GM23338 (cell line): Measurements from ENCODE around the gene TRIB2. TPM values are rescaled to one million over a fixed set of nuclear protein-coding genes. Genes with fewer than 3 reads are reported as not detected.

Source experiments
- ATAC-seq: fragments of 200-7000 bp; cut with Tn5 transposase; 3 replicates; pipeline ENCODE4 v1.9.1; 2020
- DNase-seq: peaks from one replicate; pipeline ENCODE4 v3.0.0-alpha.2; 2015; ENCODE audit warnings: low spot score
- H2AFZ ChIP-seq: fragments of 200-600 bp; sonication (generic); 2 replicates; pipeline ENCODE4 v1.8.0; 2016; ENCODE audit warnings: antibody characterized with exemption, mild to moderate bottlenecking, moderate library complexity
- H3F3A ChIP-seq: fragments of 200-600 bp; sonication (generic); replicated peaks from 2 replicates; pipeline ENCODE4 v1.8.0; 2017; ENCODE audit warnings: antibody characterized with exemption, mixed run types, low read depth
- H3K27ac ChIP-seq: fragments of 200-600 bp; sonication (generic); 2 replicates; pipeline ENCODE4 v1.6.1; 2016; ENCODE audit warnings: low read depth
- H3K27me3 ChIP-seq: fragments of 200-600 bp; sonication (generic); 2 replicates; pipeline ENCODE4 v1.8.0; 2016; ENCODE audit warnings: mild to moderate bottlenecking, mixed run types, moderate library complexity; ENCODE audit not compliant: insufficient read depth
- H3K36me3 ChIP-seq: fragments of 200-600 bp; sonication (generic); 2 replicates; pipeline ENCODE4 v1.8.0; 2016; ENCODE audit warnings: mild to moderate bottlenecking; ENCODE audit not compliant: insufficient read depth
- H3K4me1 ChIP-seq: fragments of 200-600 bp; sonication (generic); 2 replicates; pipeline ENCODE4 v1.8.0; 2016; ENCODE audit warnings: mild to moderate bottlenecking, moderate library complexity; ENCODE audit not compliant: insufficient read depth
- H3K4me2 ChIP-seq: fragments of 200-600 bp; sonication (generic); 2 replicates; pipeline ENCODE4 v1.7.1; 2017; ENCODE audit warnings: mixed run types
- H3K4me3 ChIP-seq: fragments of 200-600 bp; sonication (generic); 2 replicates; pipeline ENCODE4 v1.6.1; 2016; ENCODE audit warnings: mixed run types
- H3K79me2 ChIP-seq: fragments of 200-600 bp; sonication (generic); replicated peaks from 2 replicates; pipeline ENCODE4 v1.8.0; 2017; ENCODE audit warnings: mild to moderate bottlenecking; ENCODE audit not compliant: insufficient read depth
- H3K9me2 ChIP-seq: fragments of 200-600 bp; sonication (generic); 2 replicates; pipeline ENCODE4 v1.8.0; 2017; ENCODE audit not compliant: insufficient read depth
- H4K20me1 ChIP-seq: fragments of 200-600 bp; sonication (generic); replicated peaks from 2 replicates; pipeline ENCODE4 v1.8.0; 2017; ENCODE audit warnings: mild to moderate bottlenecking; ENCODE audit not compliant: insufficient read depth
- H3K27ac Mint-ChIP-seq: 2 replicates; pipeline ENCODE4 v1.8.0; 2020; ENCODE audit warnings: inconsistent platforms, mild to moderate bottlenecking, moderate library complexity, mixed read lengths
- H3K27me3 Mint-ChIP-seq: 3 replicates; pipeline ENCODE4 v1.8.0; 2022; ENCODE audit warnings: low read depth, mild to moderate bottlenecking, moderate library complexity, mixed read lengths, inconsistent platforms; ENCODE audit not compliant: insufficient read depth, poor library complexity
- H3K36me3 Mint-ChIP-seq: 3 replicates; pipeline ENCODE4 v1.8.0; 2021; ENCODE audit warnings: low read depth, mild to moderate bottlenecking, inconsistent platforms, moderate library complexity, mixed read lengths
- H3K4me1 Mint-ChIP-seq: 3 replicates; pipeline ENCODE4 v1.8.0; 2020; ENCODE audit warnings: mild to moderate bottlenecking, inconsistent platforms, mixed read lengths
- H3K4me3 Mint-ChIP-seq: 3 replicates; pipeline ENCODE4 v1.8.0; 2021; ENCODE audit warnings: moderate library complexity, mild to moderate bottlenecking, inconsistent platforms, mixed read lengths
- H3K9me3 Mint-ChIP-seq: 3 replicates; pipeline ENCODE4 v1.8.0; 2020; ENCODE audit warnings: moderate library complexity, mild to moderate bottlenecking, inconsistent platforms, mixed read lengths
- CREB1 ChIP-seq: fragments of 250-450 bp; sonication (Bioruptor Pico); IDR thresholded peaks from 2 replicates; pipeline ENCODE4 v1.5.0; 2020; ENCODE audit warnings: low read depth, mild to moderate bottlenecking, moderate library complexity
- CTCF ChIP-seq, 2 experiments: fragments of 200-600 bp in 1 of 2; sonication (generic) in 1 of 2; conservative IDR thresholded peaks; 2 replicates each; pipeline versions ENCODE4 v1.5.1 to v1.6.1; 2016 to 2017; ENCODE audit warnings: antibody characterized with exemption in 2 of 2, low read depth in 2 of 2, mild to moderate bottlenecking in 2 of 2, moderate library complexity in 1 of 2
- EZH2 ChIP-seq: fragments of 200-600 bp; sonication (generic); IDR thresholded peaks from one replicate; pipeline ENCODE4 v1.8.0; 2017; ENCODE audit warnings: antibody characterized with exemption, mild to moderate bottlenecking, low read depth; ENCODE audit not compliant: unreplicated experiment
- JUNB ChIP-seq: IDR thresholded peaks from one replicate; pipeline ENCODE4 v1.6.1; 2016; ENCODE audit warnings: antibody characterized with exemption; ENCODE audit not compliant: unreplicated experiment
- NANOG ChIP-seq: IDR thresholded peaks from 2 replicates; pipeline ENCODE4 v1.6.1; 2016; ENCODE audit warnings: antibody characterized with exemption, borderline replicate concordance
- POLR2AphosphoS5 ChIP-seq: IDR thresholded peaks from 2 replicates; pipeline ENCODE4 v1.6.1; 2016; ENCODE audit warnings: antibody characterized with exemption, low read depth
- REST ChIP-seq: IDR thresholded peaks from one replicate; pipeline ENCODE4 v1.6.1; 2018; ENCODE audit warnings: antibody characterized with exemption; ENCODE audit not compliant: unreplicated experiment
- STAT1 ChIP-seq: IDR thresholded peaks from one replicate; pipeline ENCODE4 v1.6.1; 2016; ENCODE audit warnings: antibody characterized with exemption; ENCODE audit not compliant: unreplicated experiment
- ZNF114 ChIP-seq: fragments of 250-450 bp; sonication (Bioruptor Pico); IDR thresholded peaks from 2 replicates; pipeline ENCODE4 v1.5.0; 2020; ENCODE audit warnings: mild to moderate bottlenecking, moderate library complexity
- ZNF331 ChIP-seq: fragments of 250-450 bp; sonication (Bioruptor Pico); IDR thresholded peaks from 2 replicates; pipeline ENCODE4 v1.5.0; 2020; ENCODE audit warnings: low read depth, mild to moderate bottlenecking, moderate library complexity
- ZNF462 ChIP-seq: fragments of 250-450 bp; sonication (Bioruptor Pico); IDR thresholded peaks from 2 replicates; pipeline ENCODE4 v1.5.0; 2020; ENCODE audit warnings: mild to moderate bottlenecking, moderate library complexity
- polyA plus RNA-seq: library from polyadenylated mRNA; unstranded; fragments of >200 nt; fragmentation: Nextera tagmentation; extraction: Ambion mirVana; gene quantifications from 2 replicates; pipeline ENCODE4 v1.2.1, GENCODE V29; 2016
- total RNA-seq: library from RNA; depleted of rRNA; stranded (reverse); fragments of >200 nt; shearing (Covaris generic); gene quantifications from 2 replicates; pipeline ENCODE4 v1.2.3, GENCODE V29; 2014

Gene TRIB2
- total and polyA plus RNA-seq, 2 experiments from 2014 or later = 40.3 to 109 TPM

GRCh38 chr2:12704378-12704777 lies 12.4 kb upstream of the TRIB2 start (continued):
- TF ChIP-seq REST = no peak
- no peak for TF ChIP-seq EZH2
- TF ChIP-seq STAT1 = no peak
- TF ChIP-seq ZNF114 (CRISPR knock-in tag) = no peak
- TF ChIP-seq POLR2AphosphoS5 = no peak
- TF ChIP-seq ZNF331 (CRISPR knock-in tag) = no peak
- TF ChIP-seq CTCF (conservative IDR thresholded peaks at IDR 0.05; ENCODE audit: low read depth in 2 of 2) = no peak
- no peak for TF ChIP-seq JUNB
- TF ChIP-seq NANOG = no peak

- Histone ChIP-seq H3K36me3 (no peaks in the 10 kb centered on the region), H4K20me1 (no peaks in the 10 kb centered on the region), H2AFZ (no peak overlapping the region), H3K9me2 (0 out of 2 replicates have a peak, but pooled peaks cover 2% of the 10 kb centered on the region), H3K79me2 (no peaks in the 10 kb centered on the region), H3K27ac (no peak overlapping the region), H3K4me2 (no peak overlapping the region), H3F3A (no peaks in the 10 kb centered on the region), H3K4me1 (no peaks in the 10 kb centered on the region; the same call in 1 of the 2 replicates), H3K27me3 (no peaks in the 10 kb centered on the region), H3K4me3 (no peak overlapping the region)
- Mint-ChIP-seq H3K27ac (no peak overlapping the region), H3K27me3 (no peaks in the 10 kb centered on the region), H3K4me3 (no peak overlapping the region), H3K9me3 (peaks cover 4% of the 10 kb centered on the region; the same call in 2 of the 3 replicates), H3K4me1 (peaks cover 15% of the 10 kb centered on the region), H3K36me3 (peaks cover 3% of the 10 kb centered on the region; the same call in 1 of the 3 replicates)
- no peak for ATAC-seq
- no peak for DNase-seq
- no peak for TF ChIP-seq CREB1 (CRISPR knock-in tag)
- TF ChIP-seq ZNF462 (CRISPR knock-in tag) = no peak
- no peak for TF ChIP-seq EZH2
- no peak for TF ChIP-seq CTCF (conservative IDR thresholded peaks at IDR 0.05; ENCODE audit: low read depth in 2 of 2)
- no peak for TF ChIP-seq NANOG
- TF ChIP-seq ZNF114 (CRISPR knock-in tag) = no peak
- no peak for TF ChIP-seq STAT1
Measured at GRCh38 chr2:12705230-12705629, 11.5 kb upstream of the TRIB2 start.
